PC-3 (cell line): ENCODE data around the gene LINGO3.

Experiments used
- CTCF ChIP-seq: fragments of 300-600 bp; sonication (generic); conservative IDR thresholded peaks from 2 replicates; pipeline ENCODE4 v1.5.1; 2017; ENCODE audit warnings: antibody characterized with exemption, low read depth, mild to moderate bottlenecking, low read length
- EZH2 ChIP-seq: fragments of 300-600 bp; sonication (generic); IDR thresholded peaks from one replicate; pipeline ENCODE4 v1.6.1; 2017; ENCODE audit warnings: antibody characterized with exemption, mild to moderate bottlenecking, low read length; ENCODE audit not compliant: unreplicated experiment

GRCh38 chr19:2300533-2300932 is 7.4 kb downstream of the LINGO3 start:
- TF ChIP-seq CTCF (no peak), EZH2 (no peak)
